Hematopoietic multipotent progenitor cell treated with erythropoietin and hydrocortisone succinate and interleukin-3 and kit ligand, for 15 days (in vitro differentiated cells): ENCODE measurements around the gene GPC5.

ENCODE experiments used
- DNase-seq: peaks from one replicate; pipeline ENCODE4 v3.0.0-alpha.2; 2015; ENCODE audit warnings: low spot score

The GPC5 gene

GRCh38 chr13:92566767-92567166 lies 1168.3 kb downstream of the GPC5 start:
- no peak for DNase-seq

- no peak for DNase-seq
Measured at GRCh38 chr13:92572190-92572589, 1173.8 kb downstream of the GPC5 start.

GRCh38 chr13:92573467-92574057 lies 1175.1 kb downstream of the GPC5 start:
- no peak for DNase-seq

GRCh38 chr13:92574499-92574898 lies 1176.1 kb downstream of the GPC5 start:
- DNase-seq: no peak

- DNase-seq: no peak
Measured at GRCh38 chr13:92575777-92576176, 1177.4 kb downstream of the GPC5 start.

- no peak for DNase-seq
Measured at GRCh38 chr13:92578358-92578757, 1179.9 kb downstream of the GPC5 start.

GRCh38 chr13:92589955-92590354 lies 1191.5 kb downstream of the GPC5 start:
- DNase-seq: no peak

- no peak for DNase-seq
Measured at GRCh38 chr13:92590503-92590908, 1192.1 kb downstream of the GPC5 start.

- no peak for DNase-seq
Measured at GRCh38 chr13:92591117-92591516, 1192.7 kb downstream of the GPC5 start.

- DNase-seq: no peak
Measured at GRCh38 chr13:92592757-92593156, 1194.3 kb downstream of the GPC5 start.

GRCh38 chr13:92602560-92602959 lies 1204.1 kb downstream of the GPC5 start:
- DNase-seq: no peak

GRCh38 chr13:92609376-92609775 lies 1211.0 kb downstream of the GPC5 start:
- DNase-seq: no peak

- no peak for DNase-seq
Measured at GRCh38 chr13:92612892-92613291, 1214.5 kb downstream of the GPC5 start.

- no peak for DNase-seq
Measured at GRCh38 chr13:92613921-92614320, 1215.5 kb downstream of the GPC5 start.

- no peak for DNase-seq
Measured at GRCh38 chr13:92621985-92622384, 1223.6 kb downstream of the GPC5 start.

- no peak for DNase-seq
Measured at GRCh38 chr13:92622905-92623304, 1224.5 kb downstream of the GPC5 start.

- DNase-seq: no peak
Measured at GRCh38 chr13:92626274-92626673, 1227.9 kb downstream of the GPC5 start.

GRCh38 chr13:92640936-92641335 lies 1242.5 kb downstream of the GPC5 start:
- DNase-seq: no peak

- DNase-seq: no peak
Measured at GRCh38 chr13:92649140-92649813, 1250.9 kb downstream of the GPC5 start.

- no peak for DNase-seq
Measured at GRCh38 chr13:92656103-92656502, 1257.7 kb downstream of the GPC5 start.

GRCh38 chr13:92656648-92657047 lies 1258.2 kb downstream of the GPC5 start:
- DNase-seq: no peak

GRCh38 chr13:92657565-92657964 lies 1259.1 kb downstream of the GPC5 start:
- DNase-seq: no peak

- no peak for DNase-seq
Measured at GRCh38 chr13:92658293-92658692, 1259.9 kb downstream of the GPC5 start.

GRCh38 chr13:92661406-92661805 lies 1263.0 kb downstream of the GPC5 start:
- no peak for DNase-seq
